MCF 10A (cell line): Measurements from ENCODE around the gene AQP9. TPM values are rescaled to one million over a fixed set of nuclear protein-coding genes. Genes with fewer than 3 reads are reported as not detected.

Experiments
- BruUV-seq: library from RNA; stranded (reverse); fragments of 400-500 nt; replicated peaks from 2 replicates; lab custom pipeline; 2021; lab: Mats Ljungman, UMichigan
- CTCF ChIA-PET: fragments of 300-600 bp; sonication (Branson Sonifier 250); formaldehyde crosslinking; extraction: SDS; loops from one replicate; lab custom pipeline; 2021; ENCODE audit warnings: antibody characterized with exemption, inconsistent platforms; lab: Yijun Ruan, JAX
- POLR2A ChIA-PET: fragments of 300-600, 350-650 bp; sonication (Branson Sonifier 250); formaldehyde crosslinking; extraction: SDS; loops from one replicate; lab custom pipeline; 2020; ENCODE audit warnings: antibody characterized with exemption, inconsistent platforms; lab: Yijun Ruan, JAX
- DNase-seq: peaks from one replicate; pipeline ENCODE4 v3.0.0-alpha.2; 2018; ENCODE audit not compliant: unreplicated experiment
- H3K27ac Mint-ChIP-seq: one replicate; pipeline ENCODE4 v1.8.0; 2022; ENCODE audit warnings: mild to moderate bottlenecking, low read depth, mixed read lengths; ENCODE audit not compliant: unreplicated experiment
- H3K27me3 Mint-ChIP-seq: one replicate; pipeline ENCODE4 v1.8.0; 2022; ENCODE audit warnings: mixed read lengths; ENCODE audit not compliant: insufficient read depth, unreplicated experiment
- H3K36me3 Mint-ChIP-seq: one replicate; pipeline ENCODE4 v1.8.0; 2022; ENCODE audit warnings: mild to moderate bottlenecking, moderate library complexity, mixed read lengths; ENCODE audit not compliant: insufficient read depth, unreplicated experiment
- H3K4me1 Mint-ChIP-seq: one replicate; pipeline ENCODE4 v1.8.0; 2022; ENCODE audit warnings: mixed read lengths; ENCODE audit not compliant: insufficient read depth, unreplicated experiment
- H3K4me3 Mint-ChIP-seq: one replicate; pipeline ENCODE4 v1.8.0; 2022; ENCODE audit warnings: mild to moderate bottlenecking, moderate library complexity, mixed read lengths; ENCODE audit not compliant: unreplicated experiment
- H3K9me3 Mint-ChIP-seq: one replicate; pipeline ENCODE4 v1.8.0; 2022; ENCODE audit warnings: mixed read lengths; ENCODE audit not compliant: unreplicated experiment
- intact Hi-C: fragments of 100-400 bp; cut with micrococcal nuclease; formaldehyde crosslinking; loops from 2 replicates; pipeline ENCODE4 v1.14.1; 2022
- total RNA-seq: library from RNA; stranded (reverse); gene quantifications from 2 replicates; pipeline ENCODE4 v1.2.3, GENCODE V29; 2022
- TF ChIP-seq, protein P1 (sequence below): fragments of 200-600 bp; IDR thresholded peaks from one replicate; pipeline ENCODE4 v1.8.0; 2022; ENCODE audit warnings: antibody characterized with exemption, mild to moderate bottlenecking; ENCODE audit not compliant: unreplicated experiment

AQP9 gene
- total RNA-seq, 1 experiment from 2014 or later, result 0.09 TPM

- intact Hi-C loops, result no loop called here
- H3K4me3 Mint-ChIP-seq, result no peak overlapping the region
- H3K36me3 Mint-ChIP-seq, result no peaks in the 10 kb centered on the region
- no peaks in the 10 kb centered on the region for H3K27me3 Mint-ChIP-seq
- DNase-seq, result peak; percentile 31
- peaks cover 11% of the 10 kb centered on the region for H3K4me1 Mint-ChIP-seq
- no peak overlapping the region for H3K27ac Mint-ChIP-seq
- no peaks in the 10 kb centered on the region for H3K9me3 Mint-ChIP-seq
- TF ChIP-seq, protein P1, sequence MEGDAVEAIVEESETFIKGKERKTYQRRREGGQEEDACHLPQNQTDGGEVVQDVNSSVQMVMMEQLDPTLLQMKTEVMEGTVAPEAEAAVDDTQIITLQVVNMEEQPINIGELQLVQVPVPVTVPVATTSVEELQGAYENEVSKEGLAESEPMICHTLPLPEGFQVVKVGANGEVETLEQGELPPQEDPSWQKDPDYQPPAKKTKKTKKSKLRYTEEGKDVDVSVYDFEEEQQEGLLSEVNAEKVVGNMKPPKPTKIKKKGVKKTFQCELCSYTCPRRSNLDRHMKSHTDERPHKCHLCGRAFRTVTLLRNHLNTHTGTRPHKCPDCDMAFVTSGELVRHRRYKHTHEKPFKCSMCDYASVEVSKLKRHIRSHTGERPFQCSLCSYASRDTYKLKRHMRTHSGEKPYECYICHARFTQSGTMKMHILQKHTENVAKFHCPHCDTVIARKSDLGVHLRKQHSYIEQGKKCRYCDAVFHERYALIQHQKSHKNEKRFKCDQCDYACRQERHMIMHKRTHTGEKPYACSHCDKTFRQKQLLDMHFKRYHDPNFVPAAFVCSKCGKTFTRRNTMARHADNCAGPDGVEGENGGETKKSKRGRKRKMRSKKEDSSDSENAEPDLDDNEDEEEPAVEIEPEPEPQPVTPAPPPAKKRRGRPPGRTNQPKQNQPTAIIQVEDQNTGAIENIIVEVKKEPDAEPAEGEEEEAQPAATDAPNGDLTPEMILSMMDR, result no peak
- ChIA-PET POLR2A (no interaction called here), CTCF (no interaction called here)
- no TSS peak for BruUV-seq
Observed at GRCh38 chr15:58139276-58139988, 1.3 kb downstream of the AQP9 start.

GRCh38 chr15:58139989-58140522, 1.9 kb downstream of the AQP9 start:
- Mint-ChIP-seq H3K36me3 (no peaks in the 10 kb centered on the region), H3K27ac (no peak overlapping the region), H3K27me3 (no peaks in the 10 kb centered on the region), H3K4me1 (peaks cover 11% of the 10 kb centered on the region), H3K9me3 (no peaks in the 10 kb centered on the region), H3K4me3 (no peak overlapping the region)
- peak; percentile 29 for DNase-seq
- TF ChIP-seq, protein P1, result no peak
- ChIA-PET CTCF (interaction anchor here (1.3 kb wide), 1 partner anchor 389 kb away, joined by 6 read pairs; no protein-coding TSS in a partner anchor), POLR2A (interaction anchor here (0.6 kb wide), 1 partner anchor 10 kb away, joined by 3 read pairs; no protein-coding TSS in a partner anchor)
- intact Hi-C loops, result no loop called here
- BruUV-seq, result no TSS peak

DNA sequence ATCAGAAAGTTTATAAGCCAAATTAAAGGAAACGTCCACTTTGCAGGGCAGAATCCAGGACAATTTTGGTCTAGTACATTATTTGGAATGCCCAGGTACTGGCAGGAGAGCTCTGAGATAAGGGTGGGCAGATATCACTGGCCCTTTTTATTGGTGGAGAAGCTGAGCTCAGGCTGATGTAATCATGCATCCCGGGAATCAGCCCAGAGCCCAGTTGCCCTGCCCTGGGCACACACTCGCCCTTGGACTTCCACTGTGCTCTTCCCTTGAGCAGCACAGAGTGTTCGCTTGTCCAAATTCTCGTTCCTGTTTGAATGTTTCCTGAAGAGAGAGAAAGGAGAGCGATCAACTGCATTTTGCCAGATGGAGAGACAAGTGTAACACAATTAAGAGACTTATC, 3.7 kb downstream of the AQP9 start:
- TF ChIP-seq, protein P1, result no peak
- Mint-ChIP-seq H3K27ac (no peak overlapping the region), H3K36me3 (no peaks in the 10 kb centered on the region), H3K4me1 (no peaks in the 10 kb centered on the region), H3K4me3 (no peak overlapping the region), H3K27me3 (no peaks in the 10 kb centered on the region), H3K9me3 (no peaks in the 10 kb centered on the region)
- POLR2A ChIA-PET, result no interaction called here
- CTCF ChIA-PET, result interaction anchor here (0.8 to 2.2 kb wide), 2 partner anchors 41 to 71 kb away, joined by 3 to 4 read pairs; no protein-coding TSS in a partner anchor
- intact Hi-C loops, result no loop called here
- BruUV-seq, result no TSS peak
- DNase-seq, result no peak

GRCh38 chr15:58142827-58143461, 4.8 kb downstream of the AQP9 start:
- H3K4me1 Mint-ChIP-seq, result no peaks in the 10 kb centered on the region
- BruUV-seq, result no TSS peak
- ChIA-PET POLR2A (no interaction called here), CTCF (interaction anchor here (0.8 kb wide), 1 partner anchor 40 kb away, joined by 3 read pairs; no protein-coding TSS in a partner anchor)
- TF ChIP-seq, protein P1, result no peak
- H3K4me3 Mint-ChIP-seq, result no peak overlapping the region
- DNase-seq, result no peak
- intact Hi-C loops, result no loop called here
- no peaks in the 10 kb centered on the region for H3K36me3 Mint-ChIP-seq
- H3K27me3 Mint-ChIP-seq, result no peaks in the 10 kb centered on the region
- no peak overlapping the region for H3K27ac Mint-ChIP-seq
- H3K9me3 Mint-ChIP-seq, result no peaks in the 10 kb centered on the region
